ENCODE data around the gene MRGPRG. TPM values are rescaled to one million over a fixed set of nuclear protein-coding genes. Genes with fewer than 3 reads are reported as not detected.
A peak's percentile ranks its signal among the peaks of the same experiment; 100 is the strongest.

Gene MRGPRG
- total and polyA plus RNA-seq, 2 of the 8 experiments (the other 6 are each of a cell fraction or from before 2014, with no cell fraction given) = not detected

DNA sequence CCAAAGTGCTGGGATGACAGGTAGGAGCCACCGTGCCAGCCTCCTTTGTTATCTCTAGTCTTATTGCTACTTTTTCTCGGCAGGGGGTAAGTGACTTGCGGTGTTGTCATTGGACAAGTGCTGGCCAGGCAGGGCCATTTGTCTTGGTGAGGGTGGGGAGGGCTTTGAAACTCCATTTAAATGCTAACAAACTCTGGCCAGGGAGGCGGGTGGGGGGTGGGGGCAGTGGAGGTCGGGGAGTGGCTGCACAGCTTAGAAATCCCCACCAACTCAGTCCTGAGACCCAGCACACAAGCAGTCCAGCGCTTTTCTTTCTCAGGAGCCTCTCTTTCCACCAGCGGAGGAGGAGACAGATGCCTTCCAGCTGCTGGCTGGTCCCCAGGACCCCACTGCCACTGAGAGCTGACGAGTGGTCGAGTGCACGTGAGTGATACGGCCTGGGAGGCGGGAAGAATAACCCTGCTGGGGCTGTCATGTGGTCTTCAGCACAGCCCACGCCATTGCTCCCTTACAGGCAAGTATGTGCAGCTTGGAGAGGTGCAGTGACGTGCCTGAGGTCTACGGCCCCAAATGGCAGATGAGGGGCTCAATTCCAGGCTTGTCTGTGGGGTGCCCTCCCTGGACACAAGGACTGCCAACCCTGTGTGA lies 29.3 kb downstream of the MRGPRG start:
- Histone ChIP-seq H3K4me3 (ENCODE audit: extremely low read depth in 1 of 4, insufficient read depth in 2 of 4, low read depth in 3 of 4, low read length in 4 of 4) (peak overlapping the region in 3 of 4 experiments; percentile 16 to 43 (median 17); a peak in 3 of 8 replicates), H2AK5ac (ENCODE audit: low read depth, low read length) (peak overlapping the region; percentile 87), H4K5ac (ENCODE audit: insufficient read length, low read depth, low read length) (peak overlapping the region; percentile 87), H3K56ac (replicated peaks; ENCODE audit: insufficient read length, low read depth, low read length) (no peak overlapping the region), H2BK5ac (ENCODE audit: low read depth, low read length) (peak overlapping the region; percentile 96; the same call in 1 of the 2 replicates), H4K91ac (replicated peaks; ENCODE audit: insufficient read length, low read length) (peak overlapping the region; percentile 75), H3K14ac (ENCODE audit: insufficient read length) (no peak overlapping the region), H3K18ac (ENCODE audit: extremely low read depth, low read length) (peak overlapping the region; percentile 80), H2BK120ac (replicated peaks; ENCODE audit: low read depth, low read length) (peak overlapping the region; percentile 47), H4K20me1 (replicated peaks in 1 of 2; ENCODE audit: control insufficient read depth in 1 of 2, insufficient read depth in 2 of 2, low read length in 2 of 2) (no peaks in the 10 kb centered on the region), H4K8ac (ENCODE audit: extremely low read depth, insufficient read depth, low read length) (no peak overlapping the region; the same call in none of the 2 replicates), H3K9me3 (ENCODE audit: insufficient read depth in 2 of 2, low read depth in 1 of 2, low read length in 1 of 2) (0 out of 4 replicates have a peak, but pooled peaks cover 0 to 2% of the 10 kb centered on the region in 2 experiments), H3K23ac (ENCODE audit: insufficient read length) (no peak overlapping the region), H3K4ac (replicated peaks; ENCODE audit: insufficient read length, low read depth, low read length) (peak overlapping the region; percentile 11), H2BK20ac (ENCODE audit: low read length) (peak overlapping the region; percentile 74), H3K79me2 (ENCODE audit: control insufficient read depth in 1 of 2, insufficient read depth in 2 of 2, low read length in 2 of 2) (no peaks in the 10 kb centered on the region), H2AFZ (ENCODE audit: low read length) (peak overlapping the region; percentile 42; the same call in 1 of the 2 replicates), H3K27me3 (replicated peaks in 1 of 4; ENCODE audit: control insufficient read depth in 3 of 4, extremely low read depth in 1 of 4, insufficient read depth in 3 of 4, low read length in 3 of 4) (no peaks in the 10 kb centered on the region), H2BK12ac (ENCODE audit: low read depth, low read length) (peak overlapping the region; percentile 78; the same call in 1 of the 2 replicates), H3K4me1 (replicated peaks in 1 of 4; ENCODE audit: control insufficient read depth in 3 of 4, insufficient read depth in 4 of 4, low read length in 3 of 4) (peaks cover 5 to 23% (median 11%) of the 10 kb centered on the region in 4 experiments), H3K36me3 (ENCODE audit: control insufficient read depth in 2 of 4, insufficient read depth in 4 of 4, low read length in 3 of 4) (no peaks in the 10 kb centered on the region), H3K27ac (ENCODE audit: low read depth, low read length) (no peak overlapping the region), H3K23me2 (ENCODE audit: low read depth, low read length) (peaks cover 3% of the 10 kb centered on the region), H3K4me2 (ENCODE audit: insufficient read depth in 1 of 2, low read depth in 2 of 2, low read length in 2 of 2) (peak overlapping the region; percentile 59 to 61), H3K9ac (replicated peaks in 1 of 4; ENCODE audit: extremely low read depth in 1 of 4, low read depth in 3 of 4, low read length in 3 of 4) (peak overlapping the region in 2 of 4 experiments; percentile 35 to 53; a peak in 2 of 7 replicates), H2BK15ac (ENCODE audit: low read length) (peak overlapping the region; percentile 98), H3K79me1 (ENCODE audit: low read depth, low read length) (no peaks in the 10 kb centered on the region)
- ChIA-PET CTCF (ENCODE audit: partially characterized antibody) (interaction anchor here (0.6 to 2.0 kb wide), 10 partner anchors 13 to 130 kb away, joined by 3 to 8 read pairs (median 4); no protein-coding TSS in a partner anchor), POLR2A (ENCODE audit: partially characterized antibody) (interaction anchor here (0.8 to 1.8 kb wide), 5 partner anchors 9 to 69 kb away, joined by 3 to 6 read pairs (median 3); no protein-coding TSS in a partner anchor)
- DNase-seq (ENCODE audit: low read depth in 1 of 2, low spot score in 2 of 2) = peak; percentile 53 to 61
- TF ChIP-seq, protein P1, sequence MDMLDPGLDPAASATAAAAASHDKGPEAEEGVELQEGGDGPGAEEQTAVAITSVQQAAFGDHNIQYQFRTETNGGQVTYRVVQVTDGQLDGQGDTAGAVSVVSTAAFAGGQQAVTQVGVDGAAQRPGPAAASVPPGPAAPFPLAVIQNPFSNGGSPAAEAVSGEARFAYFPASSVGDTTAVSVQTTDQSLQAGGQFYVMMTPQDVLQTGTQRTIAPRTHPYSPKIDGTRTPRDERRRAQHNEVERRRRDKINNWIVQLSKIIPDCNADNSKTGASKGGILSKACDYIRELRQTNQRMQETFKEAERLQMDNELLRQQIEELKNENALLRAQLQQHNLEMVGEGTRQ (IDR thresholded peaks at IDR 0.05; ENCODE audit: low read length) = peak; percentile 18; the same call in 1 of the 2 replicates
- TF ChIP-seq, protein P2, sequence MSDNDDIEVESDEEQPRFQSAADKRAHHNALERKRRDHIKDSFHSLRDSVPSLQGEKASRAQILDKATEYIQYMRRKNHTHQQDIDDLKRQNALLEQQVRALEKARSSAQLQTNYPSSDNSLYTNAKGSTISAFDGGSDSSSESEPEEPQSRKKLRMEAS (IDR thresholded peaks at IDR 0.05) = peak; percentile 95
- TF ChIP-seq SIN3A (conservative IDR thresholded peaks at IDR 0.05 in 1 of 2, IDR thresholded peaks at IDR 0.05 in 1 of 2; ENCODE audit: low read depth in 1 of 2, low read length in 2 of 2) (0 out of 4 replicates have a peak, but pooled peaks of 1 of the 2 experiments have one; percentile 26), CHD1 (IDR thresholded peaks at IDR 0.05; ENCODE audit: low read depth, low read length) (no peak), ASH2L (IDR thresholded peaks at IDR 0.05; ENCODE audit: low read length) (peak; percentile 57), EZH2 (IDR thresholded peaks at IDR 0.05; ENCODE audit: low read depth, low read length, severe bottlenecking) (no peak), CBX8 (IDR thresholded peaks at IDR 0.05; ENCODE audit: borderline replicate concordance, low read depth, low read length) (no peak), CHD2 (IDR thresholded peaks at IDR 0.05; ENCODE audit: low read length) (no peak)
- TF ChIP-seq, protein P3, sequence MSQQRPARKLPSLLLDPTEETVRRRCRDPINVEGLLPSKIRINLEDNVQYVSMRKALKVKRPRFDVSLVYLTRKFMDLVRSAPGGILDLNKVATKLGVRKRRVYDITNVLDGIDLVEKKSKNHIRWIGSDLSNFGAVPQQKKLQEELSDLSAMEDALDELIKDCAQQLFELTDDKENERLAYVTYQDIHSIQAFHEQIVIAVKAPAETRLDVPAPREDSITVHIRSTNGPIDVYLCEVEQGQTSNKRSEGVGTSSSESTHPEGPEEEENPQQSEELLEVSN (IDR thresholded peaks at IDR 0.05) = peak; percentile 99
- no peak for FAIRE-seq
- WGBS, 2 experiments (ENCODE audit: extremely low coverage in 1 of 2, insufficient coverage in 1 of 2, insufficient read length in 1 of 2, insufficient replicate concordance in 2 of 2, low coverage in 1 of 2, low lambda C conversion rate in 2 of 2, missing lambda C conversion rate in 1 of 2) = 38% methylated on average over 12 of the region's 15 CpGs; no CpG with 5 or more reads in 1 of the 2 experiments
